H9 (cell line): ENCODE data around the gene POFUT2. TPM values are rescaled to one million over a fixed set of nuclear protein-coding genes. Genes with fewer than 3 reads are reported as not detected.

Source experiments
- DNase-seq: peaks from one replicate; pipeline ENCODE4 v3.0.0-alpha.2; 2017
- H2AFZ ChIP-seq: one replicate; pipeline ENCODE4 v1.6.1; 2013; ENCODE audit warnings: mild to moderate bottlenecking, low read length, control low read depth, moderate library complexity
- H2AK5ac ChIP-seq: 2 replicates; pipeline ENCODE4 v1.6.1; 2013; ENCODE audit warnings: low read length, control low read depth, mixed read lengths; ENCODE audit not compliant: insufficient read length
- H2BK120ac ChIP-seq: one replicate; pipeline ENCODE4 v1.6.1; 2013; ENCODE audit warnings: low read depth, mild to moderate bottlenecking, low read length, control low read depth, inconsistent platforms; ENCODE audit not compliant: poor library complexity, severe bottlenecking
- H2BK12ac ChIP-seq: 2 replicates; pipeline ENCODE4 v1.6.1; 2013; ENCODE audit warnings: low read length, control low read depth, mixed read lengths, low read depth; ENCODE audit not compliant: insufficient read length
- H2BK15ac ChIP-seq: 2 replicates; pipeline ENCODE4 v1.6.1; 2013; ENCODE audit warnings: low read depth, low read length, control low read depth
- H2BK20ac ChIP-seq: one replicate; pipeline ENCODE4 v1.6.1; 2013; ENCODE audit warnings: low read depth, mild to moderate bottlenecking, low read length, control low read depth, inconsistent platforms; ENCODE audit not compliant: poor library complexity, severe bottlenecking
- H2BK5ac ChIP-seq: 2 replicates; pipeline ENCODE4 v1.6.1; 2013; ENCODE audit warnings: low read length, control low read depth, mixed read lengths; ENCODE audit not compliant: insufficient read length
- H3K14ac ChIP-seq: 2 replicates; pipeline ENCODE4 v1.6.1; 2013; ENCODE audit warnings: low read length, control low read depth; ENCODE audit not compliant: insufficient read depth
- H3K18ac ChIP-seq: 2 replicates; pipeline ENCODE4 v1.6.1; 2013; ENCODE audit warnings: low read depth, mild to moderate bottlenecking, mixed read lengths, low read length, control low read depth; ENCODE audit not compliant: insufficient read length
- H3K23ac ChIP-seq: 2 replicates; pipeline ENCODE4 v1.6.1; 2013; ENCODE audit warnings: low read length, control low read depth, mixed read lengths, low read depth; ENCODE audit not compliant: insufficient read length
- H3K23me2 ChIP-seq: 2 replicates; pipeline ENCODE4 v1.6.1; 2013; ENCODE audit warnings: low read depth, mild to moderate bottlenecking, mixed read lengths, low read length, control low read depth; ENCODE audit not compliant: insufficient read length, poor library complexity, severe bottlenecking
- H3K27ac ChIP-seq: 2 replicates; pipeline ENCODE4 v1.5.1; 2013; ENCODE audit warnings: low read length, control low read depth, mixed read lengths, low read depth; ENCODE audit not compliant: insufficient read length
- H3K27me3 ChIP-seq: 2 replicates; pipeline ENCODE4 v1.6.1; 2013; ENCODE audit warnings: low read length, control low read depth, inconsistent platforms; ENCODE audit not compliant: insufficient read depth
- H3K4ac ChIP-seq: 2 replicates; pipeline ENCODE4 v1.6.1; 2013; ENCODE audit warnings: low read depth, mild to moderate bottlenecking, control low read depth, inconsistent platforms, low read length, moderate library complexity
- H3K4me1 ChIP-seq: 2 replicates; pipeline ENCODE4 v1.6.1; 2013; ENCODE audit warnings: low read length, control low read depth, inconsistent platforms; ENCODE audit not compliant: insufficient read depth
- H3K4me2 ChIP-seq: 2 replicates; pipeline ENCODE4 v1.6.1; 2013; ENCODE audit warnings: low read length, control low read depth, mixed read lengths; ENCODE audit not compliant: insufficient read length, insufficient read depth
- H3K56ac ChIP-seq: 2 replicates; pipeline ENCODE4 v1.6.1; 2013; ENCODE audit warnings: low read depth, mild to moderate bottlenecking, mixed read lengths, low read length, control low read depth; ENCODE audit not compliant: insufficient read length
- H3K79me1 ChIP-seq: 2 replicates; pipeline ENCODE4 v1.6.1; 2013; ENCODE audit warnings: low read depth, mild to moderate bottlenecking, moderate library complexity, low read length, control low read depth, inconsistent platforms; ENCODE audit not compliant: insufficient read depth, poor library complexity, severe bottlenecking
- H3K79me2 ChIP-seq: 2 replicates; pipeline ENCODE4 v1.6.1; 2013; ENCODE audit warnings: low read length, control low read depth, inconsistent platforms; ENCODE audit not compliant: insufficient read depth
- H3K9ac ChIP-seq: 2 replicates; pipeline ENCODE4 v1.6.1; 2013; ENCODE audit warnings: low read length, control low read depth, mixed read lengths; ENCODE audit not compliant: insufficient read length; ENCODE audit errors: extremely low read depth
- H3K9me3 ChIP-seq: one replicate; pipeline ENCODE4 v1.6.1; 2013; ENCODE audit warnings: low read depth, low read length, inconsistent platforms; ENCODE audit not compliant: control insufficient read depth
- H3T11ph ChIP-seq: one replicate; pipeline ENCODE4 v1.6.1; 2013; ENCODE audit warnings: mild to moderate bottlenecking, low read length, control low read depth, inconsistent platforms
- H4K20me1 ChIP-seq: one replicate; pipeline ENCODE4 v1.6.1; 2013; ENCODE audit not compliant: control insufficient read depth, insufficient read length, insufficient read depth
- H4K5ac ChIP-seq: 2 replicates; pipeline ENCODE4 v1.6.1; 2013; ENCODE audit warnings: low read depth, mild to moderate bottlenecking, mixed read lengths, low read length, control low read depth; ENCODE audit not compliant: insufficient read length
- H4K8ac ChIP-seq: replicated peaks from 2 replicates; pipeline ENCODE4 v1.6.1; 2013; ENCODE audit warnings: low read length, control low read depth, mixed read lengths, low read depth; ENCODE audit not compliant: insufficient read length
- H4K91ac ChIP-seq: 2 replicates; pipeline ENCODE4 v1.6.1; 2013; ENCODE audit warnings: low read depth, mild to moderate bottlenecking, moderate library complexity, mixed read lengths, low read length, control low read depth; ENCODE audit not compliant: insufficient read length
- H3K27ac Mint-ChIP-seq, 3 experiments: 2 replicates in 2 of 3; 3 replicates in 1 of 3; pipeline ENCODE4 v1.8.0; 2020 to 2021; ENCODE audit warnings: mixed read lengths in 3 of 3, mild to moderate bottlenecking in 1 of 3, moderate library complexity in 1 of 3
- H3K27me3 Mint-ChIP-seq: 2 replicates; pipeline ENCODE4 v1.8.0; 2021; ENCODE audit warnings: low read depth, mild to moderate bottlenecking, moderate library complexity, mixed read lengths
- H3K36me3 Mint-ChIP-seq, 3 experiments: 2 replicates in 2 of 3; 3 replicates in 1 of 3; pipeline ENCODE4 v1.8.0; 2020 to 2021; ENCODE audit warnings: low read depth in 3 of 3, mixed read lengths in 3 of 3; ENCODE audit not compliant: insufficient read depth in 1 of 3
- H3K4me1 Mint-ChIP-seq, 2 experiments: 2 replicates each; pipeline ENCODE4 v1.8.0; 2020; ENCODE audit warnings: mixed read lengths in 2 of 2
- H3K4me3 Mint-ChIP-seq, 2 experiments: 2 replicates in 1 of 2; 3 replicates in 1 of 2; pipeline ENCODE4 v1.8.0; 2020 to 2021; ENCODE audit warnings: mild to moderate bottlenecking in 2 of 2, mixed read lengths in 2 of 2, moderate library complexity in 1 of 2
- H3K9me3 Mint-ChIP-seq, 2 experiments: 2 replicates in 1 of 2; 3 replicates in 1 of 2; pipeline ENCODE4 v1.8.0; 2020; ENCODE audit warnings: mild to moderate bottlenecking in 2 of 2, mixed read lengths in 2 of 2, moderate library complexity in 1 of 2
- CTCF ChIP-seq: fragments of 200-600 bp; sonication (generic); conservative IDR thresholded peaks from 3 replicates; pipeline ENCODE4 v1.8.0; 2021; ENCODE audit warnings: antibody characterized with exemption, mild to moderate bottlenecking
- WGBS: extraction: QIAGEN DNeasy Blood & Tissue Kit; methylation state at CpG from one replicate; pipeline ENCODE4 v1.1.7; 2013; ENCODE audit warnings: missing lambda C conversion rate, low lambda C conversion rate, mixed read lengths; ENCODE audit not compliant: insufficient read length; ENCODE audit errors: extremely low coverage; 5-methylcytosine and 5-hydroxymethylcytosine counted together
- total RNA-seq: library from RNA; stranded (reverse); gene quantifications from 2 replicates; pipeline ENCODE4 v1.2.1, GENCODE V29; 2021

POFUT2 gene
- total RNA-seq, 1 experiment from 2014 or later: 34.8 TPM

- Histone ChIP-seq H3T11ph (no peak overlapping the region), H2BK120ac (no peak overlapping the region), H3K23ac (no peak overlapping the region), H3K56ac (no peak overlapping the region), H3K18ac (no peak overlapping the region), H3K4ac (no peak overlapping the region), H2BK12ac (no peak overlapping the region), H3K79me2 (no peaks in the 10 kb centered on the region), H2BK15ac (no peak overlapping the region), H3K27me3 (no peaks in the 10 kb centered on the region), H2BK5ac (no peak overlapping the region), H4K5ac (no peak overlapping the region), H2AK5ac (no peak overlapping the region), H3K14ac (no peak overlapping the region), H4K8ac (no peak overlapping the region), H4K20me1 (no peaks in the 10 kb centered on the region), H3K9me3 (no peaks in the 10 kb centered on the region), H3K4me2 (no peak overlapping the region), H2AFZ (no peak overlapping the region), H2BK20ac (no peak overlapping the region), H3K27ac (no peak overlapping the region), H3K9ac (no peak overlapping the region), H4K91ac (no peak overlapping the region), H3K23me2 (no peaks in the 10 kb centered on the region), H3K4me1 (no peaks in the 10 kb centered on the region), H3K79me1 (no peaks in the 10 kb centered on the region)
- no peak overlapping the region for H3K4me3 Mint-ChIP-seq
- no peaks in the 10 kb centered on the region for H3K36me3 Mint-ChIP-seq
- no peak for DNase-seq
- peaks cover 9% of the 10 kb centered on the region in 2 experiments for H3K4me1 Mint-ChIP-seq
- H3K9me3 Mint-ChIP-seq: no peaks in the 10 kb centered on the region
- peaks cover 2% of the 10 kb centered on the region; the same call in 1 of the 2 replicates for H3K27me3 Mint-ChIP-seq
- no peak for TF ChIP-seq CTCF
- WGBS: no CpG with 5 or more reads among the region's 34 CpGs
- H3K27ac Mint-ChIP-seq: no peak overlapping the region
Observed at GRCh38 chr21:45299864-45300785, 12.4 kb upstream of the POFUT2 start.
